Mucosa of gallbladder (tissue), 1 donor: ENCODE data around the gene CBFA2T3. TPM values are rescaled to one million over a fixed set of nuclear protein-coding genes. Genes with fewer than 3 reads are reported as not detected.
"Not testable (repeated sequence)": the region's sequence is repeated elsewhere in the genome, so short reads cannot be mapped to it uniquely, and the experiment has no call there.

ENCODE experiments used
- DNase-seq: peaks from one replicate; pipeline ENCODE4 v3.0.0-alpha.2; 2020; ENCODE audit warnings: low spot score
- total RNA-seq: library from RNA; stranded (reverse); gene quantifications from one replicate; pipeline ENCODE4 v1.2.1, GENCODE V29; 2021
- donor health status: DM: no; HTN: no; CAD: no.

Gene CBFA2T3
- total RNA-seq, 1 donor from 2014 or later: 5.2 TPM

GRCh38 chr16:88891083-88891482 lies 85.9 kb downstream of the CBFA2T3 start:
- DNase-seq: no peak

- DNase-seq: not testable (repeated sequence)
These were observed 87.2 kb downstream of the CBFA2T3 start for GRCh38 chr16:88889702-88890352.

DNA sequence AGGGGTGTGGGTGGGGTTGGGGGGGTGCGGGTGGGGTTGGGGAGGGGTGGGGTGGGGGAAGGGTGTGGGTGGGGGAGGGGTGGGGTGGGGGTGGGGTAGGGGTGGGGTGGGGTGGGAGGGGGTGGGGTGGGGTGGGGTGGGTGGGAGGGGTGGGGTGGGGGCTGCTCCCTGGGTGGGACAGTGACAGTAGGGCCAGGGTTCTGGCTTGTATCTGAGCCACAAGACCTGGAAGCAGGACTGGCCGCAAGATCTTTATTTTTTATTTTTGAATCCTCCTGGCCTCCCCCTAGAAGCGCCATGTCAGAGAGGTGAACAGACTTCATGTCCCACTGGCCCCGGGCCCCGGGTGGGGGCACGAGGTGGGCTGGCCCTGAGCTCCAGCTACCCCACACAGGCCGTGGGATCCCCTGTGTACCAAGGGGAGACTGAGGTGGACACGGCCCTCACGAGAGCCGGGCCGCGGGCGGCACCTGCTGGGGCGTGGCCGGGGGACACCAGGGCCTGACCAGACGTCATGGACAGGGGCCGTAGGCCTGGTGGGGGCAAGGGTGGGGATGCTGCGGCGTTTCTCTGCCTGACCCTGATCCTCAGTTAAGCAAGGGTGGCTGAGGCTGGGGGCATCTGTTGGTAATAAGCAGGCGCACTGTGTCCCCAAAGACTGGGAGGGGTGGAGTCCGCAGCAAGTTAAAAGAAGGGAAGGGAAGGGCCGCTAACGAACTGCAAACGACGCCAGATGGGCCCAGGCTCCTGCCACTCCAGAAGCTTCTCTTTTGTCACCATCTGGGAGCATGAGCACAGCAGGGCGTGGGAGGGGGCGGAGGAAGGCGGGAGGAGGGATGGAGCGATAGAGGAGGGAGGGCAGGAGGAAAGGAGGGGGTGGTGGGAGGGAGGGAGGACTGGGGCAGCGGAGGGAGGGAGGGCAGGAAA lies 88.3 kb downstream of the CBFA2T3 start:
- no peak for DNase-seq

GRCh38 chr16:88888057-88888456 lies 89.0 kb downstream of the CBFA2T3 start:
- DNase-seq: no peak

GRCh38 chr16:88886845-88887521 lies 90.0 kb downstream of the CBFA2T3 start:
- DNase-seq: peak; percentile 80

GRCh38 chr16:88886420-88886844 lies 90.6 kb downstream of the CBFA2T3 start:
- DNase-seq: no peak

DNA sequence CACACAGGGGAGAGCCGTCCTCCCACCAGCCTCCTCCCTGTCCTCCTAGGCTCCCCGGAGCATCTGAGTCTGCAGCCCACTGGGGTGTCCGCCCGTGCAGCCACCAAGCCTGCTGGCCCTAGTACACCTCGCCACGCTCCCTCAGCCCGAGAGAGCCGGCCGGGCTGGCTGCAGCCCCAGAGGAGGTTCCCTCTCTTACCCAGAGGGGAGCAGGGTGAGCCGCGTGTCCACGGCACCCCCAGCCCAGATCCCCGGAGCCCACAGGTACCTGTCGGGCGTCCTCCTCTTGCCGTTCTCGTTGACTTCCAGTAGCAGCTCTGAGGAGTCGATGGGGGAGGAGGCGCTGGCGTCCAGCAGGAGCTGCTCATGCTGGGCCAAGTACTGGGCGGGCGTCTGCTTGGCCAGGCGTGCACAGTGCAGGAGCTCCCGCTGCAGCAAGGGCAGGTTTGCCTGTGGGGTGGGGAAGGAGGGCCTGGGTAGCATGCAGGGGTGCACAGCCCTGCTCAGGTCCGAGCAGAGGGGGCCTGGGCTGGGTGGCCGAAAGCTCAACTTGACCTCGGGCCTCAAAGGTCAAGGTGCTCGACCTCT lies 91.2 kb downstream of the CBFA2T3 start:
- no peak for DNase-seq

DNA sequence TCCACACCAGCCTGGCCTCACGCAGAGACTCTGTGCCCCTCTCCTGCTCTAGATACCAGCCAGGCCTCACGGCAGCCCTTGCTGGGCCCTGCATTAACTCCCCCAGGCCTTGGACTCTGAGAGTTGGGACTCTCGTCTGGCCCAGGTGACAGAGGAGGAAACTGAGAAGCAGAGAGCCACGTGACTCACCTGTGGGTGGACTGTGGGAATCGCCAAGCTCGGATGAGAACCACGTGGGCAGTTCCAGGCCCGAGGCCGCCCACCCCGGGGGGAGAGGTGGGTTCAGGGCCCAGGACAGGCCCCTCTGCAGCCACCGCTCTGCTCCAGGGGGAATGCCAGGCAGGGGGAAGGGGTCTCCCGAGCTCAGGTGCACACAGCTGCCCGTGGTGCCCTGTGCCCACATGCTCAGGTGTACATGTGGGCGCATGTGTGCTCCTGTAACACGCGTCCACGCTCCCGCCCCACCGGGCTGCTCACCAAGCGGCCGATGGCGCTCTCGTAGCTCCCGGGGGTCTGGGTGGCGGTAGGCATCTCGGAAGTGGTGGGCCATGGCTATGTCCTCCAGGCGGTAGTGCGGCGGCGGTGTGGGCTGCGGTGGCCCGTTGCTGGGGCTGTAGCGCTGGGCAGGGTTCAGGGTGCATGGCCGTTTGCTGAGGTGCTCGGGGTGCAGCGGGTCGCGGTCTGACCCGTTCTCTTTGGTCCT lies 92.3 kb downstream of the CBFA2T3 start:
- no peak for DNase-seq

GRCh38 chr16:88883946-88884345 lies 93.1 kb downstream of the CBFA2T3 start:
- DNase-seq: no peak

- DNase-seq: no peak
These were observed 93.7 kb downstream of the CBFA2T3 start for GRCh38 chr16:88883117-88883895.

- no peak for DNase-seq
These were observed 94.5 kb downstream of the CBFA2T3 start for GRCh38 chr16:88882358-88883030.

GRCh38 chr16:88881675-88882357 lies 95.2 kb downstream of the CBFA2T3 start:
- DNase-seq: no peak

DNA sequence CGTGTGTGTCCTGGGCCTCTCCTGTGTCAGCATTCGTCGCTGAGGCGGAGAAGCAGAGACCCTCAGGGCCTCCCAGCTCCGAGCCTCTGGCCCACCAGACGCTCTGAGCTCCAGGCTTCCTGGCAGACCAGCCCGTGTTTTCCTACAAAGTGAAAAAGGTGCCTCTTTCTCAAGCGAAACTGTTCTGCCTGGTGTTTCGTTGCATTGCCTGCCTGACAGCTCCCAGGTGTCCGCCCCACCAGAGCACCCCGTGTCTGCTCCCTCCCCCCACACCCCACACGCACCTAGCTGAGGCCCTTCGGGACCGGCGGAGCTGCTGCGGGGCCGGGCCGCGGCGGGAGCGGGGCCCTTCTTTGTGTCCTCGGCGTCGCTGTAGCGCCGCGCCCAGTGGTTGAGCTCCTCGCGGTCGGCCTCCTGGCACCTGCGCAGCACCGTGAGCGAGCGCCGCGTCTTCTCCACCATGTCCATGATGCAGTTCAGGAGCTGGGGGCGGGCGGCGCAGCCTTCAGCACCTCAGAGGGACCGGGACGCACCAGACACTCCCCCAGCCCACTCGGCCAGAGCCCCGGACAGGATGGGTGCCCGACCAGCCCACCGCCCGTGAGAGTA lies 95.9 kb downstream of the CBFA2T3 start:
- DNase-seq: no peak

- no peak for DNase-seq
These were observed 96.6 kb downstream of the CBFA2T3 start for GRCh38 chr16:88880226-88881006.

GRCh38 chr16:88879788-88880055 lies 97.3 kb downstream of the CBFA2T3 start:
- no peak for DNase-seq

GRCh38 chr16:88878967-88879787 lies 97.8 kb downstream of the CBFA2T3 start:
- DNase-seq: no peak

- no peak for DNase-seq
These were observed 98.7 kb downstream of the CBFA2T3 start for GRCh38 chr16:88878356-88878755.
